ENCODE data around the gene IRF2BP1.
"Not testable (repeated sequence)": the region's sequence is repeated elsewhere in the genome, so short reads cannot be mapped to it uniquely, and the experiment has no call there.

Gene IRF2BP1

DNA sequence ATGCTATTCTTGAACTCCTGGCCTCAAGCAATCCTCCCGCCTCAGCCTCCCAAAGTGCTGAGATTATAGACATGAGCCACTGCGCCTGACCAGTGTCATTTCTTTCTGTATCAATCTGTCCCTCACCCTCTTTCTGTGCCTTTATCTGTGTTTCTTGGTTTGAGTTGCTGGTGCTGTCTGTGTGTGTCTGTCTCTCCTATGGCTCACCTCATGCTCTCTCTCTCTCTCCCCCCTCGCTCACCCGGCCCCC is 9.9 kb downstream of the IRF2BP1 start:
- Histone ChIP-seq H3K4me3 (ENCODE audit: low read length) (no peak overlapping the region), H3K4me2 (ENCODE audit: low read length) (no peak overlapping the region), H3K27ac (ENCODE audit: low read depth, low read length) (peak overlapping the region; percentile 72), H3K56ac (ENCODE audit: low read length) (peak overlapping the region; percentile 91), H2BK120ac (ENCODE audit: low read depth, low read length) (no peak overlapping the region), H3K9ac (ENCODE audit: low read length) (peak overlapping the region; percentile 49), H3K4ac (ENCODE audit: low read depth, low read length) (peak overlapping the region; percentile 18), H2BK5ac (ENCODE audit: low read length) (no peak overlapping the region), H3K36me3 (ENCODE audit: control insufficient read depth, insufficient read depth, low read length) (peaks cover 3% of the 10 kb centered on the region), H3K18ac (ENCODE audit: low read length) (peak overlapping the region; percentile 85), H2BK15ac (replicated peaks; ENCODE audit: low read depth) (no peak overlapping the region), H4K5ac (ENCODE audit: low read length) (no peak overlapping the region), H3K79me2 (ENCODE audit: control insufficient read depth, insufficient read depth, low read length) (no peaks in the 10 kb centered on the region), H2AK5ac (ENCODE audit: low read length) (no peak overlapping the region), H3K4me1 (ENCODE audit: control insufficient read depth, low read depth, low read length) (peaks cover 4% of the 10 kb centered on the region), H3K27me3 (ENCODE audit: insufficient read depth, low read length, poor library complexity) (no peaks in the 10 kb centered on the region), H4K8ac (ENCODE audit: low read depth, low read length) (no peak overlapping the region), H3K79me1 (ENCODE audit: low read length) (peaks cover 2% of the 10 kb centered on the region), H3K23ac (ENCODE audit: low read length) (no peak overlapping the region)
- WGBS (ENCODE audit: extremely low coverage, insufficient coverage, low lambda C conversion rate): no CpG with 5 or more reads among the region's 4 CpGs
- no peak for DNase-seq

DNA sequence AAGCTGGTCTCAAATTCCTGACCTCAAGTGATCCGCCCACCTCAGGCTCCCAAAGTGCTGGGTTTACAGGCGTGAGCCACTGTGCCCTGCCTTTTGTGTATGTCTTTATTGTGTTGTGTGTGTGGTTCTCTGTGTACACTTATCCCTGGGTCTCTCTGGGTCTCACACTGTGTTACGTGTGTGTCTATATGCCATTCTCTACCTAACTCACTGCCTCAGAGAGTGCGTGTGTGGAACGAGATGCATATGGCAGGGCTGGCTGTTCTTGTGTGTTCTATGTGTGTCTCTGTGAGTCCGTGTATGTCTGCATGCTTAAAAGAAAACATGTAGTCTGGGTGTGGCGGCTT is 11.3 kb downstream of the IRF2BP1 start:
- Histone ChIP-seq H3K79me2 (ENCODE audit: control insufficient read depth, insufficient read depth, low read length) (no peaks in the 10 kb centered on the region), H2BK120ac (ENCODE audit: low read depth, low read length) (no peak overlapping the region), H3K4me2 (ENCODE audit: low read length) (no peak overlapping the region), H3K9ac (ENCODE audit: low read length) (no peak overlapping the region), H2BK15ac (replicated peaks; ENCODE audit: low read depth) (no peak overlapping the region), H3K27ac (ENCODE audit: low read depth, low read length) (no peak overlapping the region), H4K8ac (ENCODE audit: low read depth, low read length) (no peak overlapping the region), H3K4me1 (ENCODE audit: control insufficient read depth, low read depth, low read length) (peaks cover 3% of the 10 kb centered on the region), H4K5ac (ENCODE audit: low read length) (no peak overlapping the region), H3K4ac (ENCODE audit: low read depth, low read length) (no peak overlapping the region), H3K36me3 (ENCODE audit: control insufficient read depth, insufficient read depth, low read length) (peaks cover 3% of the 10 kb centered on the region), H3K56ac (ENCODE audit: low read length) (no peak overlapping the region), H3K27me3 (ENCODE audit: insufficient read depth, low read length, poor library complexity) (no peaks in the 10 kb centered on the region), H3K23ac (ENCODE audit: low read length) (no peak overlapping the region), H3K4me3 (ENCODE audit: low read length) (no peak overlapping the region), H2AK5ac (ENCODE audit: low read length) (no peak overlapping the region), H2BK5ac (ENCODE audit: low read length) (no peak overlapping the region), H3K79me1 (ENCODE audit: low read length) (peaks cover 2% of the 10 kb centered on the region), H3K18ac (ENCODE audit: low read length) (no peak overlapping the region)
- no peak for DNase-seq
- WGBS (ENCODE audit: extremely low coverage, insufficient coverage, low lambda C conversion rate): no CpG with 5 or more reads among the region's 7 CpGs

DNA sequence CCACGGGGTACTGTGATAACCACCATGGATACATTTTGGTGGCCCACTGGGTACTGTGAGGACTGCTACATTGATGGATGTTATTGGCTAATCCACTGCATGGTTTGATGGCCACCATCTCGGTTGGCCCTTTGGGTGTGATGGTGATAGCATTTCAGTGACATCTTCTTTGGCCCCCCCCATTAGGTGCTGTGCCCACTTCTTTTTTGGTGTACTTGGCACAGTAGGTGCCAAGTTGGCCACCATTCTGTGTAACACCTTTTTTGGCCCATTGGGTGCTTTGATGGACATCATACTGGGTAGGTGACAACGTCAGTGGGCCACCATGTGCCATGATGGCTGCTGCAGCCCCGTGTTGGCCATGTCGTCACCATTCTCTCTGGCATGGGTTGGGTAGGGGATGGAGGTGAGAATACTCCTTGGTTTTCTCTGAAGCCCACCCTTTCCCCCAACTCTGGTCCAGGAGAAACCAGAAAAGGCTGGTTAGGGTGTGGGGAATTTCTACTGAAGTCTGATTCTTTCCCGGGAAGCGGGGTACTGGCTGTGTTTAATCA is 12.6 kb downstream of the IRF2BP1 start:
- H2BK15ac ChIP-seq (replicated peaks; ENCODE audit: low read depth): no peak overlapping the region
- H3K23ac ChIP-seq (ENCODE audit: low read length): no peak overlapping the region
- WGBS (ENCODE audit: extremely low coverage, insufficient coverage, low lambda C conversion rate): no CpG with 5 or more reads among the region's 7 CpGs
- H3K36me3 ChIP-seq (ENCODE audit: control insufficient read depth, insufficient read depth, low read length): peaks cover 3% of the 10 kb centered on the region
- H3K9ac ChIP-seq (ENCODE audit: low read length): no peak overlapping the region
- H4K5ac ChIP-seq (ENCODE audit: low read length): no peak overlapping the region
- H2BK120ac ChIP-seq (ENCODE audit: low read depth, low read length): no peak overlapping the region
- H3K27ac ChIP-seq (ENCODE audit: low read depth, low read length): no peak overlapping the region
- H4K8ac ChIP-seq (ENCODE audit: low read depth, low read length): no peak overlapping the region
- H3K4me1 ChIP-seq (ENCODE audit: control insufficient read depth, low read depth, low read length): peaks cover 3% of the 10 kb centered on the region
- H2AK5ac ChIP-seq (ENCODE audit: low read length): no peak overlapping the region
- H3K27me3 ChIP-seq (ENCODE audit: insufficient read depth, low read length, poor library complexity): no peaks in the 10 kb centered on the region
- H3K79me1 ChIP-seq (ENCODE audit: low read length): peaks cover 7% of the 10 kb centered on the region
- no peak overlapping the region for H3K4me2 ChIP-seq (ENCODE audit: low read length)
- no peak overlapping the region for H3K4me3 ChIP-seq (ENCODE audit: low read length)
- no peak overlapping the region for H3K4ac ChIP-seq (ENCODE audit: low read depth, low read length)
- no peak for DNase-seq
- peaks cover 6% of the 10 kb centered on the region for H3K79me2 ChIP-seq (ENCODE audit: control insufficient read depth, insufficient read depth, low read length)
- no peak overlapping the region for H3K18ac ChIP-seq (ENCODE audit: low read length)
- no peak overlapping the region for H2BK5ac ChIP-seq (ENCODE audit: low read length)
- no peak overlapping the region for H3K56ac ChIP-seq (ENCODE audit: low read length)

DNA sequence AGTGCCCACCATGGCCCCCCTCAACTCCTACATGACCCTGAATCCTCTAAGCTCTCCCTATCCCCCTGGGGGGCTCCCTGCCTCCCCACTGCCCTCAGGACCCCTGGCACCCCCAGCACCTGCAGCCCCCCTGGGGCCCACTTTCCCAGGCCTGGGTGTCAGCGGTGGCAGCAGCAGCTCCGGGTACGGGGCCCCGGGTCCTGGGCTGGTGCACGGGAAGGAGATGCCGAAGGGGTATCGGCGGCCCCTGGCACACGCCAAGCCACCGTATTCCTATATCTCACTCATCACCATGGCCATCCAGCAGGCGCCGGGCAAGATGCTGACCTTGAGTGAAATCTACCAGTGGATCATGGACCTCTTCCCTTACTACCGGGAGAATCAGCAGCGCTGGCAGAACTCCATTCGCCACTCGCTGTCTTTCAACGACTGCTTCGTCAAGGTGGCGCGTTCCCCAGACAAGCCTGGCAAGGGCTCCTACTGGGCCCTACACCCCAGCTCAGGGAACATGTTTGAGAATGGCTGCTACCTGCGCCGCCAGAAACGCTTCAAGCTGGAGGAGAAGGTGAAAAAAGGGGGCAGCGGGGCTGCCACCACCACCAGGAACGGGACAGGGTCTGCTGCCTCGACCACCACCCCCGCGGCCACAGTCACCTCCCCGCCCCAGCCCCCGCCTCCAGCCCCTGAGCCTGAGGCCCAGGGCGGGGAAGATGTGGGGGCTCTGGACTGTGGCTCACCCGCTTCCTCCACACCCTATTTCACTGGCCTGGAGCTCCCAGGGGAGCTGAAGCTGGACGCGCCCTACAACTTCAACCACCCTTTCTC is 13.6 kb downstream of the IRF2BP1 start:
- Histone ChIP-seq H2BK15ac (replicated peaks; ENCODE audit: low read depth) (no peak overlapping the region), H3K9ac (ENCODE audit: low read length) (no peak overlapping the region), H3K4me3 (ENCODE audit: low read length) (no peak overlapping the region), H3K4ac (ENCODE audit: low read depth, low read length) (no peak overlapping the region), H3K4me2 (ENCODE audit: low read length) (no peak overlapping the region), H2BK5ac (ENCODE audit: low read length) (no peak overlapping the region), H2AK5ac (ENCODE audit: low read length) (no peak overlapping the region), H3K27ac (ENCODE audit: low read depth, low read length) (no peak overlapping the region), H3K4me1 (ENCODE audit: control insufficient read depth, low read depth, low read length) (peaks cover 3% of the 10 kb centered on the region), H2BK120ac (ENCODE audit: low read depth, low read length) (no peak overlapping the region), H3K79me1 (ENCODE audit: low read length) (peaks cover 7% of the 10 kb centered on the region), H4K8ac (ENCODE audit: low read depth, low read length) (no peak overlapping the region), H3K56ac (ENCODE audit: low read length) (no peak overlapping the region), H3K27me3 (ENCODE audit: insufficient read depth, low read length, poor library complexity) (no peaks in the 10 kb centered on the region), H3K79me2 (ENCODE audit: control insufficient read depth, insufficient read depth, low read length) (peaks cover 11% of the 10 kb centered on the region), H3K23ac (ENCODE audit: low read length) (no peak overlapping the region), H3K36me3 (ENCODE audit: control insufficient read depth, insufficient read depth, low read length) (peaks cover 3% of the 10 kb centered on the region), H4K5ac (ENCODE audit: low read length) (no peak overlapping the region), H3K18ac (ENCODE audit: low read length) (no peak overlapping the region)
- no CpG with 5 or more reads among the region's 34 CpGs for WGBS (ENCODE audit: extremely low coverage, insufficient coverage, low lambda C conversion rate)
- DNase-seq: no peak

DNA sequence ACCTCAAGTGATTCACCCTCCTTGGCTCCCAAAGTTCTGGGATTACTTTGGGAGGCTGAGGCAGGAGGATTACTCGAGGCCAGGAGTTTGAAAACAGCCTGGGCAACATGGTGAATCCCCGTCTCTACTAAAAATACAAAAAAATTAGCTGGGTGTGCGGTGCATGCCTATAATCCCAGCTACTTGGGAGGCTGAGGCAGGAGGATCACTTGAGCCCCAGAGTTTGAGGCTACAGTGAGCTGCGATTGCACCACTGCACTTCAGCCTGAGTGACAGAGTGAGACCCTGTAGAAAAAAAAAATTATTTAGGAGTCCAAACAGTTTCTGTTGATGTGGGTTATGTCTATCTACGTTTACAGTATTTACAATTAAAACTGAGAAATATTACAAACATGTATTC is 15.1 kb downstream of the IRF2BP1 start:
- Histone ChIP-seq H3K56ac (ENCODE audit: low read length) (no peak overlapping the region), H3K23ac (ENCODE audit: low read length) (no peak overlapping the region), H3K27me3 (ENCODE audit: insufficient read depth, low read length, poor library complexity) (no peaks in the 10 kb centered on the region), H3K4me1 (ENCODE audit: control insufficient read depth, low read depth, low read length) (peaks cover 5% of the 10 kb centered on the region), H3K27ac (ENCODE audit: low read depth, low read length) (no peak overlapping the region), H4K8ac (ENCODE audit: low read depth, low read length) (no peak overlapping the region), H2BK120ac (ENCODE audit: low read depth, low read length) (no peak overlapping the region), H2AK5ac (ENCODE audit: low read length) (no peak overlapping the region), H2BK15ac (replicated peaks; ENCODE audit: low read depth) (no peak overlapping the region), H3K79me1 (ENCODE audit: low read length) (peaks cover 10% of the 10 kb centered on the region), H2BK5ac (ENCODE audit: low read length) (no peak overlapping the region), H3K4me2 (ENCODE audit: low read length) (no peak overlapping the region), H3K4me3 (ENCODE audit: low read length) (no peak overlapping the region), H3K4ac (ENCODE audit: low read depth, low read length) (no peak overlapping the region), H4K5ac (ENCODE audit: low read length) (no peak overlapping the region), H3K9ac (ENCODE audit: low read length) (no peak overlapping the region), H3K18ac (ENCODE audit: low read length) (no peak overlapping the region), H3K79me2 (ENCODE audit: control insufficient read depth, insufficient read depth, low read length) (peaks cover 19% of the 10 kb centered on the region), H3K36me3 (ENCODE audit: control insufficient read depth, insufficient read depth, low read length) (peaks cover 3% of the 10 kb centered on the region)
- DNase-seq: no peak
- no CpG with 5 or more reads among the region's 5 CpGs for WGBS (ENCODE audit: extremely low coverage, insufficient coverage, low lambda C conversion rate)

DNA sequence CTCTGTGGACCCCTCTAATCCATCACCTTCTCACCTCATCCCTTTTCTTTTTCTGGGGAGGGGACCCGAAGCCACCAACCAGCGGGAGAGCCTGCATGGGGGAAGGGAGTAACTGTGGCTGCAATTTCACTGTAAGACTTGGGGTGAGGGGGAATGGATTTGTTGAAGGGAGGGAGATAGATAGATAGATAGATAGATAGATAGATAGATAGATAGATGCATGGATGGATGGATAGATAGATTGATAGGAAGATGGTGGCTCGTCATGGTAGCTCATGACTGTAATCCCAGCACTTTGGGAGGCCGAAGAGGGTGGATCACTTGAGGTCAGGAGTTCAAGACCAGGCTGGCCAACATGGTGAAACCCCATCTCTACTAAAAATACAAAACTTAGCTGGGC is 18.7 kb downstream of the IRF2BP1 start:
- Histone ChIP-seq H3K79me1 (ENCODE audit: low read length) (peaks cover 13% of the 10 kb centered on the region), H3K79me2 (ENCODE audit: control insufficient read depth, insufficient read depth, low read length) (peaks cover 35% of the 10 kb centered on the region), H3K56ac (ENCODE audit: low read length) (peak overlapping the region; percentile 7)
- not testable (repeated sequence) for H3K18ac ChIP-seq (ENCODE audit: low read length); H3K27me3 ChIP-seq (ENCODE audit: insufficient read depth, low read length, poor library complexity); H3K4me3 ChIP-seq (ENCODE audit: low read length); H3K4me2 ChIP-seq (ENCODE audit: low read length); H4K8ac ChIP-seq (ENCODE audit: low read depth, low read length); H3K23ac ChIP-seq (ENCODE audit: low read length); H3K4ac ChIP-seq (ENCODE audit: low read depth, low read length); H2BK5ac ChIP-seq (ENCODE audit: low read length); H3K27ac ChIP-seq (ENCODE audit: low read depth, low read length); H3K9ac ChIP-seq (ENCODE audit: low read length); H3K4me1 ChIP-seq (ENCODE audit: control insufficient read depth, low read depth, low read length); H2BK15ac ChIP-seq (replicated peaks; ENCODE audit: low read depth); H2BK120ac ChIP-seq (ENCODE audit: low read depth, low read length); DNase-seq; H3K36me3 ChIP-seq (ENCODE audit: control insufficient read depth, insufficient read depth, low read length); H4K5ac ChIP-seq (ENCODE audit: low read length); H2AK5ac ChIP-seq (ENCODE audit: low read length)
- no CpG with 5 or more reads among the region's 4 CpGs for whole genome bisulfite sequencing (ENCODE audit: extremely low coverage, insufficient coverage, low lambda C conversion rate)

All from mesendoderm (in vitro differentiated cells).